HUES64 (cell line): Measurements from ENCODE around the gene PKD1.
"Not testable (repeated sequence)": the region's sequence is repeated elsewhere in the genome, so short reads cannot be mapped to it uniquely, and the experiment has no call there.

ENCODE experiments used
- H3K27ac ChIP-seq: 2 replicates; pipeline ENCODE4 v1.7.0; 2013; ENCODE audit warnings: low read depth, low read length, inconsistent platforms
- H3K27me3 ChIP-seq: 2 replicates; pipeline ENCODE4 v1.6.1; 2013; ENCODE audit warnings: mild to moderate bottlenecking, low read length; ENCODE audit not compliant: insufficient read depth
- H3K36me3 ChIP-seq: 2 replicates; pipeline ENCODE4 v1.6.1; 2013; ENCODE audit warnings: mild to moderate bottlenecking, low read length; ENCODE audit not compliant: insufficient read depth
- H3K4me1 ChIP-seq: 2 replicates; pipeline ENCODE4 v1.6.1; 2013; ENCODE audit warnings: mild to moderate bottlenecking, low read length, moderate library complexity; ENCODE audit not compliant: insufficient read depth
- H3K4me3 ChIP-seq: 2 replicates; pipeline ENCODE4 v1.5.1; 2013; ENCODE audit warnings: mild to moderate bottlenecking, low read length, moderate library complexity
- H3K9ac ChIP-seq: 2 replicates; pipeline ENCODE4 v1.6.1; 2013; ENCODE audit warnings: mild to moderate bottlenecking, low read depth, low read length
- H3K9me3 ChIP-seq: 2 replicates; pipeline ENCODE4 v1.6.1; 2013; ENCODE audit warnings: low read depth, low read length; ENCODE audit not compliant: insufficient read depth
- WGBS: fragments of 150-250, 120-280 bp; methylation state at CpG from one replicate; pipeline ENCODE4 v1.1.7; 2013; ENCODE audit warnings: missing lambda C conversion rate; 5-methylcytosine and 5-hydroxymethylcytosine counted together

Gene PKD1

GRCh38 chr16:2127630-2128280 is 7.9 kb downstream of the PKD1 start:
- H3K27ac ChIP-seq, H3K9me3 ChIP-seq, H3K27me3 ChIP-seq, H3K36me3 ChIP-seq, H3K9ac ChIP-seq, H3K4me1 ChIP-seq, H3K4me3 ChIP-seq: not testable (repeated sequence)
- WGBS = 11% methylated on average over 3 of the region's 3 CpGs

- H3K27me3 ChIP-seq, H3K9me3 ChIP-seq, H3K27ac ChIP-seq, H3K4me3 ChIP-seq, H3K4me1 ChIP-seq, H3K9ac ChIP-seq, H3K36me3 ChIP-seq: not testable (repeated sequence)
- WGBS = 91% methylated on average over 31 of the region's 31 CpGs
These were observed 8.7 kb downstream of the PKD1 start for GRCh38 chr16:2126928-2127556.

GRCh38 chr16:2126161-2126743 is 9.4 kb downstream of the PKD1 start:
- H3K27me3 ChIP-seq, H3K4me3 ChIP-seq, H3K4me1 ChIP-seq, H3K9ac ChIP-seq, H3K27ac ChIP-seq, H3K36me3 ChIP-seq, H3K9me3 ChIP-seq: not testable (repeated sequence)
- 90% methylated on average over 20 of the region's 21 CpGs for WGBS

GRCh38 chr16:2125609-2126008 is 10.1 kb downstream of the PKD1 start:
- not testable (repeated sequence) for H3K4me1 ChIP-seq, H3K9me3 ChIP-seq, H3K27me3 ChIP-seq, H3K36me3 ChIP-seq, H3K4me3 ChIP-seq
- Histone ChIP-seq H3K9ac (peak overlapping the region; percentile 60; the same call in 1 of the 2 replicates), H3K27ac (peak overlapping the region; percentile 90)
- WGBS = 60% methylated on average over 10 of the region's 11 CpGs

GRCh38 chr16:2124694-2125444 is 10.8 kb downstream of the PKD1 start:
- peak overlapping the region; percentile 60 for H3K9ac ChIP-seq
- H3K36me3 ChIP-seq, H3K9me3 ChIP-seq, H3K4me1 ChIP-seq, H3K27me3 ChIP-seq: not testable (repeated sequence)
- peak overlapping the region; percentile 90 for H3K27ac ChIP-seq
- 0 out of 2 replicates have a peak overlapping the region, but pooled peaks have one; percentile 19 for H3K4me3 ChIP-seq
- WGBS = 18% methylated on average over 33 of the region's 37 CpGs

- not testable (repeated sequence) for H3K36me3 ChIP-seq, H3K4me3 ChIP-seq, H3K4me1 ChIP-seq, H3K9me3 ChIP-seq, H3K27me3 ChIP-seq
- 61% methylated on average over 11 of the region's 11 CpGs for WGBS
- peak overlapping the region; percentile 90 for H3K27ac ChIP-seq
- H3K9ac ChIP-seq = peak overlapping the region; percentile 60
These were observed 11.4 kb downstream of the PKD1 start for GRCh38 chr16:2124377-2124693.

GRCh38 chr16:2123706-2124376 is 11.9 kb downstream of the PKD1 start:
- peak overlapping the region; percentile 60; the same call in 1 of the 2 replicates for H3K9ac ChIP-seq
- not testable (repeated sequence) for H3K9me3 ChIP-seq, H3K4me3 ChIP-seq, H3K27ac ChIP-seq, H3K4me1 ChIP-seq, H3K36me3 ChIP-seq, H3K27me3 ChIP-seq
- 81% methylated on average over 16 of the region's 27 CpGs for WGBS

- not testable (repeated sequence) for H3K4me1 ChIP-seq, H3K27me3 ChIP-seq, H3K9ac ChIP-seq, H3K36me3 ChIP-seq, H3K4me3 ChIP-seq, H3K9me3 ChIP-seq, H3K27ac ChIP-seq
- 88% methylated on average over 11 of the region's 26 CpGs for WGBS
These were observed 12.6 kb downstream of the PKD1 start for GRCh38 chr16:2122934-2123683.

GRCh38 chr16:2122429-2122828 is 13.3 kb downstream of the PKD1 start:
- Histone ChIP-seq H3K4me3 (no peak overlapping the region), H3K9ac (no peak overlapping the region), H3K36me3 (no peaks in the 10 kb centered on the region), H3K4me1 (no peaks in the 10 kb centered on the region; the same call in 1 of the 2 replicates), H3K27ac (no peak overlapping the region), H3K27me3 (no peaks in the 10 kb centered on the region), H3K9me3 (no peaks in the 10 kb centered on the region)
- 95% methylated on average over 16 of the region's 17 CpGs for WGBS

GRCh38 chr16:2121853-2122252 is 13.8 kb downstream of the PKD1 start:
- Histone ChIP-seq H3K4me3 (no peak overlapping the region), H3K9me3 (no peaks in the 10 kb centered on the region), H3K9ac (no peak overlapping the region), H3K27ac (no peak overlapping the region), H3K4me1 (no peaks in the 10 kb centered on the region; the same call in 1 of the 2 replicates), H3K27me3 (no peaks in the 10 kb centered on the region), H3K36me3 (no peaks in the 10 kb centered on the region)
- WGBS = 90% methylated on average over 18 of the region's 19 CpGs
